Memory B cell (primary cell): ENCODE data around the gene HFE.

Experiments used
- ATAC-seq: fragments of 150-1000 bp; cut with Tn5 transposase; 2 replicates; pipeline ENCODE4 v1.10.0; 2021; ENCODE audit warnings: low read depth, mild to moderate bottlenecking, moderate library complexity
- DNase-seq, 2 donors: peaks; one replicate each; pipeline ENCODE4 v3.0.0; 2022; ENCODE audit warnings: low spot score in 2 of 2
- H3K27ac Mint-ChIP-seq: one replicate; pipeline ENCODE4 v1.8.0; 2022; ENCODE audit warnings: mild to moderate bottlenecking, moderate library complexity, mixed read lengths
- H3K27me3 Mint-ChIP-seq: one replicate; pipeline ENCODE4 v1.8.0; 2022; ENCODE audit warnings: mixed read lengths
- H3K36me3 Mint-ChIP-seq: one replicate; pipeline ENCODE4 v1.8.0; 2022; ENCODE audit warnings: mild to moderate bottlenecking, mixed read lengths
- H3K4me1 Mint-ChIP-seq: one replicate; pipeline ENCODE4 v1.8.0; 2022; ENCODE audit warnings: mixed read lengths
- H3K4me3 Mint-ChIP-seq: one replicate; pipeline ENCODE4 v1.8.0; 2022; ENCODE audit warnings: mild to moderate bottlenecking, moderate library complexity, mixed read lengths
- H3K9me3 Mint-ChIP-seq: one replicate; pipeline ENCODE4 v1.8.0; 2022; ENCODE audit warnings: mixed read lengths

HFE gene

GRCh38 chr6:26126394-26127235 is 39.4 kb downstream of the HFE start:
- DNase-seq (no peak), ATAC-seq (no peak)
- H3K36me3 Mint-ChIP-seq, result peaks cover 38% of the 10 kb centered on the region
- no peaks in the 10 kb centered on the region for H3K27me3 Mint-ChIP-seq
- H3K4me3 Mint-ChIP-seq, result peak overlapping the region; percentile 97
- peak overlapping the region; percentile 99 for H3K27ac Mint-ChIP-seq
- no peaks in the 10 kb centered on the region for H3K9me3 Mint-ChIP-seq
- H3K4me1 Mint-ChIP-seq, result peaks cover 34% of the 10 kb centered on the region

- H3K27ac Mint-ChIP-seq, result peak overlapping the region; percentile 57
These were observed 41.0 kb downstream of the HFE start for GRCh38 chr6:26128013-26128771.

GRCh38 chr6:26129656-26130055 is 42.4 kb downstream of the HFE start:
- Mint-ChIP-seq H3K36me3 (peaks cover 47% of the 10 kb centered on the region), H3K4me3 (no peak overlapping the region), H3K9me3 (no peaks in the 10 kb centered on the region), H3K27ac (no peak overlapping the region), H3K4me1 (peaks cover 46% of the 10 kb centered on the region), H3K27me3 (no peaks in the 10 kb centered on the region)
- no peak for ATAC-seq
- no peak for DNase-seq

More at GRCh38 chr6:26128013-26128771, 41.0 kb downstream of the HFE start:
- DNase-seq, result no peak
- no peak for ATAC-seq
- no peaks in the 10 kb centered on the region for H3K27me3 Mint-ChIP-seq
- peaks cover 41% of the 10 kb centered on the region for H3K4me1 Mint-ChIP-seq
- peak overlapping the region; percentile 97 for H3K4me3 Mint-ChIP-seq
- H3K9me3 Mint-ChIP-seq, result no peaks in the 10 kb centered on the region
- peaks cover 46% of the 10 kb centered on the region for H3K36me3 Mint-ChIP-seq

- no peak overlapping the region for H3K4me3 Mint-ChIP-seq
- peaks cover 46% of the 10 kb centered on the region for H3K4me1 Mint-ChIP-seq
- H3K27ac Mint-ChIP-seq, result peak overlapping the region; percentile 60
These were observed 43.5 kb downstream of the HFE start for GRCh38 chr6:26130581-26131249.

GRCh38 chr6:26131618-26132017 is 44.4 kb downstream of the HFE start:
- no peak for DNase-seq
- Mint-ChIP-seq H3K9me3 (no peaks in the 10 kb centered on the region), H3K4me3 (no peak overlapping the region), H3K27me3 (no peaks in the 10 kb centered on the region), H3K27ac (peak overlapping the region; percentile 82), H3K36me3 (peaks cover 40% of the 10 kb centered on the region), H3K4me1 (peaks cover 46% of the 10 kb centered on the region)
- ATAC-seq, result no peak

More at GRCh38 chr6:26130581-26131249, 43.5 kb downstream of the HFE start:
- peaks cover 42% of the 10 kb centered on the region for H3K36me3 Mint-ChIP-seq
- DNase-seq (no peak), ATAC-seq (no peak)
- no peaks in the 10 kb centered on the region for H3K9me3 Mint-ChIP-seq
- H3K27me3 Mint-ChIP-seq, result no peaks in the 10 kb centered on the region

GRCh38 chr6:26133730-26134129 is 46.5 kb downstream of the HFE start:
- Mint-ChIP-seq H3K36me3 (peaks cover 35% of the 10 kb centered on the region), H3K9me3 (no peaks in the 10 kb centered on the region), H3K27me3 (no peaks in the 10 kb centered on the region), H3K4me3 (no peak overlapping the region), H3K4me1 (peaks cover 32% of the 10 kb centered on the region), H3K27ac (no peak overlapping the region)
- ATAC-seq, result no peak
- DNase-seq, result no peak

GRCh38 chr6:26136321-26136720 is 49.1 kb downstream of the HFE start:
- DNase-seq (no peak), ATAC-seq (no peak)
- H3K4me3 Mint-ChIP-seq, result no peak overlapping the region
- H3K9me3 Mint-ChIP-seq, result no peaks in the 10 kb centered on the region
- H3K4me1 Mint-ChIP-seq, result peaks cover 29% of the 10 kb centered on the region
- H3K27me3 Mint-ChIP-seq, result no peaks in the 10 kb centered on the region
- peaks cover 27% of the 10 kb centered on the region for H3K36me3 Mint-ChIP-seq
- H3K27ac Mint-ChIP-seq, result peak overlapping the region; percentile 65

GRCh38 chr6:26140254-26140966 is 53.2 kb downstream of the HFE start:
- H3K9me3 Mint-ChIP-seq, result no peaks in the 10 kb centered on the region
- peak overlapping the region; percentile 2 for H3K27ac Mint-ChIP-seq
- DNase-seq (no peak), ATAC-seq (no peak)
- no peaks in the 10 kb centered on the region for H3K27me3 Mint-ChIP-seq
- peaks cover 9% of the 10 kb centered on the region for H3K4me1 Mint-ChIP-seq
- H3K36me3 Mint-ChIP-seq, result peaks cover 11% of the 10 kb centered on the region
- no peak overlapping the region for H3K4me3 Mint-ChIP-seq

- H3K27ac Mint-ChIP-seq, result peak overlapping the region; percentile 2
- ATAC-seq, result no peak
- peaks cover 11% of the 10 kb centered on the region for H3K36me3 Mint-ChIP-seq
- H3K4me3 Mint-ChIP-seq, result no peak overlapping the region
- no peaks in the 10 kb centered on the region for H3K27me3 Mint-ChIP-seq
- peaks cover 9% of the 10 kb centered on the region for H3K4me1 Mint-ChIP-seq
- H3K9me3 Mint-ChIP-seq, result no peaks in the 10 kb centered on the region
- DNase-seq, result no peak
These were observed 53.7 kb downstream of the HFE start for GRCh38 chr6:26140967-26141294.

GRCh38 chr6:26141378-26141904 is 54.2 kb downstream of the HFE start:
- DNase-seq, result no peak
- Mint-ChIP-seq H3K27me3 (no peaks in the 10 kb centered on the region), H3K4me3 (no peak overlapping the region), H3K4me1 (peaks cover 7% of the 10 kb centered on the region), H3K36me3 (peaks cover 9% of the 10 kb centered on the region), H3K27ac (no peak overlapping the region), H3K9me3 (no peaks in the 10 kb centered on the region)
- ATAC-seq, result no peak

- no peak overlapping the region for H3K27ac Mint-ChIP-seq
- no peak overlapping the region for H3K4me3 Mint-ChIP-seq
- H3K27me3 Mint-ChIP-seq, result no peaks in the 10 kb centered on the region
- no peaks in the 10 kb centered on the region for H3K9me3 Mint-ChIP-seq
- ATAC-seq (no peak), DNase-seq (no peak)
- H3K4me1 Mint-ChIP-seq, result peaks cover 7% of the 10 kb centered on the region
- H3K36me3 Mint-ChIP-seq, result peaks cover 5% of the 10 kb centered on the region
These were observed 54.8 kb downstream of the HFE start for GRCh38 chr6:26142026-26142425.
